Muscle layer of duodenum (tissue), 2 donors: Measurements from ENCODE around the gene SLC15A3.

ENCODE experiments used
- H3K27ac ChIP-seq: one replicate; pipeline ENCODE4 v1.7.0; 2013; ENCODE audit warnings: mild to moderate bottlenecking, low read length
- H3K27me3 ChIP-seq: one replicate; pipeline ENCODE4 v1.7.0; 2013; ENCODE audit warnings: low read depth, mild to moderate bottlenecking, control low read depth, low read length
- H3K36me3 ChIP-seq, 2 donors: one replicate each; pipeline ENCODE4 v1.7.0; 2013; ENCODE audit warnings: low read length in 2 of 2, control low read depth in 1 of 2, mild to moderate bottlenecking in 1 of 2; ENCODE audit not compliant: insufficient read depth in 2 of 2, control insufficient read depth in 1 of 2
- H3K4me1 ChIP-seq, 2 donors: one replicate each; pipeline ENCODE4 v1.7.0; 2013; ENCODE audit warnings: low read length in 2 of 2, mild to moderate bottlenecking in 2 of 2, control low read depth in 1 of 2, moderate library complexity in 1 of 2; ENCODE audit not compliant: insufficient read depth in 2 of 2, control insufficient read depth in 1 of 2
- H3K4me3 ChIP-seq, 2 donors: one replicate each; pipeline ENCODE4 v1.7.0; 2013; ENCODE audit warnings: low read length in 2 of 2, low read depth in 1 of 2, mild to moderate bottlenecking in 1 of 2
- H3K9me3 ChIP-seq, 2 donors: one replicate each; pipeline ENCODE4 v1.7.0; 2013; ENCODE audit warnings: low read length in 2 of 2, control low read depth in 1 of 2, mild to moderate bottlenecking in 1 of 2; ENCODE audit not compliant: control insufficient read depth in 1 of 2
- donor health status: healthy.

The SLC15A3 gene

GRCh38 chr11:60944490-60945294, 7.3 kb downstream of the SLC15A3 start:
- H3K9me3 ChIP-seq, result no peaks in the 10 kb centered on the region
- no peak overlapping the region for H3K27ac ChIP-seq
- no peak overlapping the region for H3K4me3 ChIP-seq
- peaks cover 22 to 55% of the 10 kb centered on the region in 2 donors for H3K36me3 ChIP-seq
- H3K4me1 ChIP-seq, result peaks cover 0 to 12% of the 10 kb centered on the region in 2 donors
- no peaks in the 10 kb centered on the region for H3K27me3 ChIP-seq

GRCh38 chr11:60942970-60943565, 8.9 kb downstream of the SLC15A3 start:
- Histone ChIP-seq H3K36me3 (peaks cover 30 to 72% of the 10 kb centered on the region in 2 donors), H3K27ac (no peak overlapping the region), H3K9me3 (no peaks in the 10 kb centered on the region), H3K4me3 (no peak overlapping the region), H3K4me1 (peaks cover 0 to 11% of the 10 kb centered on the region in 2 donors), H3K27me3 (no peaks in the 10 kb centered on the region)

DNA sequence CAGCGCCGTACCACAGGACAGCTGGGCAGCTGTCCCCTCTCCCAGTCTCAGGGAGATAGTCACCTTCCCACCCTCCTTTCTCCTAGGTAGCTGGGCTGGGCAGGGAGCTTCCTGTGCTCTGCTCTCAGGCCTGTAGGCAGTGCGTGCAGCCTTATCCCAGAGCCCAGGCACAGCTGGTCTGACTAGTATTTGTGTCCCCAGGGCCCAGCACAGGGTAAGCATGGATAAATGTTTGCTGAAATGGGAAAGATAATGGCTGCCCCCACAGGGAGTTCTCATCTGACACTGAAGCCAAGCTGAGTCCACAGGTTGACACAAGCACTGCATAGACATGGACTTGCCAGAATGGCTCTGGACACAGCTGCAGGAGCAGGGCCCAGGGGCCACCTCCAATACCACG, 9.8 kb downstream of the SLC15A3 start:
- Histone ChIP-seq H3K27ac (no peak overlapping the region), H3K4me3 (no peak overlapping the region), H3K27me3 (no peaks in the 10 kb centered on the region), H3K4me1 (peaks cover 0 to 5% of the 10 kb centered on the region in 2 donors), H3K9me3 (no peaks in the 10 kb centered on the region), H3K36me3 (peaks cover 30 to 77% of the 10 kb centered on the region in 2 donors)

DNA sequence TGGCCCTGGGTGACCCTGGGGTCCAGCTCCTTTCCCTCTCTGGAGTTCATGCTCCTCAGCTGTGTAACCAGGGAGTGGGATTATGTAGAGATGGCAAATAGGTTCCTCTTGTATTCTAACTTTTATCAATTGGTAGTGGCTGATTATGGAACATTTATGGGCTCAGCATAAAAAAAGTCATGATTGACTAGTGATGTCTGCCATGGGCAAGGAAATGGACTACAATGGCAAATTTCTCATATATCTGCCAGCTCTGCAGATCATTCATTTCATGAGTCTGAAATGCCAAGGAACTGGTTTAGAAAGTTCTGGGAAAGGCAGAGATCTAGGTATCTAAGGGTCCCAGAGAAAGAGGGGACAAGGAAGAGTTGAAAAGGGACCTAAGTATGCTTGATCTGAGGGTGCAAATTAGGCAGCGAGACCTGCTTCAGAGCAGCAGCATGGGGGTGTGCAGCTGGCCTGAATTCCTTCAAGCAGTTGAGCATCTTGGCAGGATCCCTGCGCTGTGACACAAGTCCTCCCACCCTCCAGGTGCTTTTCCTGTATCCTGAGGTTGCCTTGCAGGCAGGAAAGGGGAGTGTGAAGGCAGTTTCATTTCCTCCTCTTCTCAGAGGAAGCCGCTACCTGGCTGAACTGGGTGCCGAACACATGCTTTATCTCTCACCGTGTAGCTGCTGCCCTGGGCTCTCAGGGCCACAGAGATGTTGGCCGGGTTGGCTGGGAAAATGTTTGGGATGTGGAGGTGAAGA, 10.4 kb downstream of the SLC15A3 start:
- peaks cover 30 to 74% of the 10 kb centered on the region in 2 donors for H3K36me3 ChIP-seq
- no peaks in the 10 kb centered on the region for H3K27me3 ChIP-seq
- no peaks in the 10 kb centered on the region for H3K9me3 ChIP-seq
- peaks cover 0 to 5% of the 10 kb centered on the region in 2 donors for H3K4me1 ChIP-seq
- H3K4me3 ChIP-seq, result no peak overlapping the region
- H3K27ac ChIP-seq, result no peak overlapping the region

DNA sequence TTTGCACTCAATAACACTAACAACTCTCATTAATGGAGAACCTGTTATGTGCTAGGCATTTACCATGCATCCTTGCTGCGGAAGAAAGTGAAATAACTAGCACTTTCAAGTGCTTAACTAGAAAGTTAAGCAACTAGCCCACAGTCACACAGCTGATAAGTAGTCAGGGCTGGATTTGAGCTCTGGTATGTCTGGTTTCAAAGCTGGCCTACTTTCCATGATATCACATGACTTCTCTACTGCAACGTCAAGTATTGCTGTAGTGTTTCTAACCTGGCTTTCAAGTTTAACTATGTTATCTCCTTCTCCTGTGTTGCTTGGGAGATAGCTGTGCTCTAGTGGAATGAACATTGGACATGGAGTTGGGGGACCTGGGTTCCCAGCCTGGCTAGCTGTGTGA, 12.1 kb downstream of the SLC15A3 start:
- no peak overlapping the region for H3K4me3 ChIP-seq
- H3K4me1 ChIP-seq, result no peaks in the 10 kb centered on the region
- no peaks in the 10 kb centered on the region for H3K27me3 ChIP-seq
- peaks cover 30 to 64% of the 10 kb centered on the region in 2 donors for H3K36me3 ChIP-seq
- H3K27ac ChIP-seq, result no peak overlapping the region
- no peaks in the 10 kb centered on the region for H3K9me3 ChIP-seq

DNA sequence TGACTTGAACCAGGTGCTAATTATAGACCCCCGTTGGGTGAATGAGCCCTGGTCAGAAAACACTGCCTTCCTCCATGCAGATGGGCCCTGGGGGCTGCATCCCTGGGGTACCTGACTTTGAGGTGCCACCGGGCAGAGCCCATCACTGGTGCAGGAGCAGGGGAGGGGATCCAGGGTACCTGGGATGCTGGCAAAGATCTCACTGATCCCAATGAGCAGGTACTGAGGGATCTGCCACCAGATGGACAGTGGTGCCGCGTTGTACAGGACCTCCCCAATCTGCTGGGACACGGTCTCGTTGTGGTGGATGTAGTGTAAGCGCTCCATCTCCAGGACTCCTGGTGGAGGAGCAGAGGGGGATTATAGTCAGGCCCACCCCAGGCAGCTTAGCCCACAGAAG, 12.7 kb downstream of the SLC15A3 start:
- no peaks in the 10 kb centered on the region for H3K4me1 ChIP-seq
- H3K27ac ChIP-seq, result no peak overlapping the region
- no peaks in the 10 kb centered on the region for H3K9me3 ChIP-seq
- peaks cover 30 to 61% of the 10 kb centered on the region in 2 donors for H3K36me3 ChIP-seq
- H3K4me3 ChIP-seq, result no peak overlapping the region
- no peaks in the 10 kb centered on the region for H3K27me3 ChIP-seq

DNA sequence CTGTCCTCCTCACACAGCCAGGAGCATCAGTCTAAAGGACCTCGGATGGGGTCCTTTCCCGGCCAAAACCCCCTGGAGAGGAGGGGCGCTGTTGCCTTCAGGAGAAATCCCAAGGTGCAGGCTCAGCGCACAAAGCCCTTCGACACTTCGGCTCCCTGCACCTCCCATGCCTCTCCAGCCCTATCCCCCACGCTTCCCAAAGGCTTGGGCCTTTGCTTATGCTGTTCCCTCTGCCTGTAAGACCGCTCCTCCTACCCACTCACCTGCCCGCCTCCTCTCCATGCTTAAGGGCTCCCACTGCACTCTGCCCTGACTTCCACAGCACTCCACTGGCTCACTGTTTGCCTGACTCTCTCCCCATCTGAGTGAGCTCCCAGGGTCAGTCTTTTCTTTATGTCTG, 13.5 kb downstream of the SLC15A3 start:
- Histone ChIP-seq H3K4me1 (no peaks in the 10 kb centered on the region), H3K4me3 (no peak overlapping the region), H3K27ac (no peak overlapping the region), H3K36me3 (peaks cover 30 to 59% of the 10 kb centered on the region in 2 donors), H3K27me3 (no peaks in the 10 kb centered on the region), H3K9me3 (no peaks in the 10 kb centered on the region)

DNA sequence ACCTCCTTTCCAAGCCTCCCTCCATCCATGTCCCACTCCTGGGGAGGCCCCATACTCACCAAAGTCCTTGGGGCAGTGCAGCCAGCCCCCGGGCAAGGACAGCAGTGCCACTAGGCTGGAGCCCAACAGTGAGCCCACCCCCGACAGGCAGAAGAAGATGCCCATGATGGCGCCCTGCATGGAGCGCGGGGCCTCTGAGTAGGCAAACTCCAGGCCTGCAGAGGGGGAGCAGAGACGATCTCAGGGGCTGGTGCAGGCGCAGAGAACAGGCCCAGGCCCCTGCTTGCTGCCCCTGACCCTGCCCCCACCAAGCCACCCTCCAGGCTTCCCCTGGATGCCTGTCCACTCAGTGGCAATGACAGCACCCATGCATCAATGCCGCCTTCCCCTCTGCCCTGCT, 14.2 kb downstream of the SLC15A3 start:
- no peaks in the 10 kb centered on the region for H3K4me1 ChIP-seq
- no peak overlapping the region for H3K27ac ChIP-seq
- H3K36me3 ChIP-seq, result peaks cover 30 to 52% of the 10 kb centered on the region in 2 donors
- no peaks in the 10 kb centered on the region for H3K9me3 ChIP-seq
- no peak overlapping the region for H3K4me3 ChIP-seq
- H3K27me3 ChIP-seq, result no peaks in the 10 kb centered on the region

- no peaks in the 10 kb centered on the region for H3K9me3 ChIP-seq
- no peak overlapping the region for H3K4me3 ChIP-seq
- no peaks in the 10 kb centered on the region for H3K27me3 ChIP-seq
- H3K4me1 ChIP-seq, result no peaks in the 10 kb centered on the region
- H3K36me3 ChIP-seq, result peaks cover 23 to 46% of the 10 kb centered on the region in 2 donors
- no peak overlapping the region for H3K27ac ChIP-seq
Observed at GRCh38 chr11:60937144-60937527, 14.8 kb downstream of the SLC15A3 start.

GRCh38 chr11:60936467-60937143, 15.4 kb downstream of the SLC15A3 start:
- peaks cover 18 to 40% of the 10 kb centered on the region in 2 donors for H3K36me3 ChIP-seq
- no peak overlapping the region for H3K4me3 ChIP-seq
- no peaks in the 10 kb centered on the region for H3K9me3 ChIP-seq
- H3K4me1 ChIP-seq, result no peaks in the 10 kb centered on the region
- no peak overlapping the region for H3K27ac ChIP-seq
- H3K27me3 ChIP-seq, result no peaks in the 10 kb centered on the region
